GM12878 (cell line): ENCODE results near the gene CD209. TPM values are rescaled to one million over a fixed set of nuclear protein-coding genes. Genes with fewer than 3 reads are reported as not detected.

Source experiments
- ATAC-seq: fragments of 200-7000 bp; cut with Tn5 transposase; 3 replicates; pipeline ENCODE4 v1.9.1; 2020; ENCODE audit warnings: mild to moderate bottlenecking, moderate library complexity
- BruUV-seq: library from RNA; stranded (reverse); fragments of 400-500 nt; replicated peaks from 2 replicates; lab custom pipeline; 2021; lab: Mats Ljungman, UMichigan
- CTCF ChIA-PET: fragments of 300-600 bp; sonication (Branson Sonifier 250); formaldehyde crosslinking; extraction: SDS; loops from one replicate; lab custom pipeline; 2021; ENCODE audit warnings: inconsistent platforms; lab: Yijun Ruan, JAX
- POLR2A ChIA-PET: fragments of 350-600 bp; formaldehyde crosslinking; extraction: SDS; loops from one replicate; lab custom pipeline; 2021; ENCODE audit warnings: inconsistent platforms; lab: Charles Lee
- RAD21 ChIA-PET: fragments of 300-600 bp; sonication (Branson Sonifier 250); formaldehyde crosslinking; loops from one replicate; lab custom pipeline; 2023; ENCODE audit warnings: antibody characterized with exemption; ENCODE audit not compliant: unreplicated experiment; lab: Charles Lee
- SMC1A ChIA-PET: fragments of 300-600 bp; sonication (Branson Sonifier 250); formaldehyde crosslinking; loops from one replicate; lab custom pipeline; 2023; ENCODE audit not compliant: unreplicated experiment, uncharacterized antibody; lab: Charles Lee
- DNase-seq: peaks from one replicate; pipeline ENCODE4 v3.0.0-alpha.2; 2011; ENCODE audit warnings: low read depth, low spot score
- FAIRE-seq: peaks from 3 replicates; lab custom pipeline; 2011; peaks lifted over from hg19 to GRCh38; lab: Jason Lieb, UNC
- H2AFZ ChIP-seq: 2 replicates; pipeline ENCODE4 v1.6.0; 2011; ENCODE audit warnings: low read depth, low read length, control low read depth; ENCODE audit not compliant: control insufficient read depth
- H3K27ac ChIP-seq: 2 replicates; pipeline ENCODE4 v1.5.1; 2011; ENCODE audit warnings: control low read depth; ENCODE audit not compliant: control insufficient read depth, insufficient read depth
- H3K27me3 ChIP-seq, 2 experiments: replicated peaks in 1 of 2; 2 replicates each; pipeline versions ENCODE4 v1.6.0 to v1.6.1; 2011; ENCODE audit warnings: low read length in 1 of 2; ENCODE audit not compliant: control insufficient read depth in 2 of 2, insufficient read depth in 2 of 2
- H3K36me3 ChIP-seq, 2 experiments: 2 replicates each; pipeline ENCODE4 v1.5.1; 2011; ENCODE audit warnings: low read length in 1 of 2; ENCODE audit not compliant: control insufficient read depth in 2 of 2, insufficient read depth in 2 of 2
- H3K4me1 ChIP-seq: 2 replicates; pipeline ENCODE4 v1.6.1; 2011; ENCODE audit warnings: mild to moderate bottlenecking, low read length, moderate library complexity, mixed read lengths; ENCODE audit not compliant: control insufficient read depth, insufficient read depth
- H3K4me2 ChIP-seq: 2 replicates; pipeline ENCODE4 v1.6.0; 2011; ENCODE audit warnings: control low read depth; ENCODE audit not compliant: control insufficient read depth, insufficient read depth
- H3K4me3 ChIP-seq: fragments of 200-600 bp; sonication (generic); 2 replicates; pipeline ENCODE4 v1.5.1; 2016
- H3K79me2 ChIP-seq: 2 replicates; pipeline ENCODE4 v1.6.0; 2011; ENCODE audit warnings: low read length; ENCODE audit not compliant: control insufficient read depth, insufficient read depth
- H3K9ac ChIP-seq: 2 replicates; pipeline ENCODE4 v1.8.0; 2011; ENCODE audit warnings: low read length, control low read depth, mixed read lengths; ENCODE audit not compliant: control insufficient read depth, insufficient read depth
- H3K9me3 ChIP-seq: replicated peaks from 3 replicates; pipeline ENCODE4 v1.5.1; 2011; ENCODE audit warnings: mild to moderate bottlenecking, low read length; ENCODE audit not compliant: control insufficient read depth, insufficient read depth
- H4K20me1 ChIP-seq: 2 replicates; pipeline ENCODE4 v1.6.0; 2011; ENCODE audit not compliant: control insufficient read depth, insufficient read depth
- POLR2A ChIP-seq: IDR thresholded peaks from 2 replicates; pipeline ENCODE4 v1.6.1; 2011; ENCODE audit warnings: low read depth, mild to moderate bottlenecking, low read length
- RELA ChIP-seq: fragments of 450-650 bp; IDR thresholded peaks from 2 replicates; pipeline ENCODE4 v1.8.0; 2014; ENCODE audit warnings: borderline replicate concordance; ENCODE audit not compliant: partially characterized antibody
- RUNX3 ChIP-seq: IDR thresholded peaks from 2 replicates; pipeline ENCODE4 v1.6.1; 2012; ENCODE audit warnings: low read length, inconsistent platforms
- SMARCA5 ChIP-seq: fragments of 450-650 bp; IDR thresholded peaks from 2 replicates; pipeline ENCODE4 v1.6.1; 2017; ENCODE audit warnings: mild to moderate bottlenecking
- WGBS: methylation state at CpG from one replicate; pipeline ENCODE4 v1.1.6; 2016; ENCODE audit warnings: low lambda C conversion rate; ENCODE audit not compliant: insufficient replicate concordance, insufficient coverage; ENCODE audit errors: missing lambda C conversion rate; 5-methylcytosine and 5-hydroxymethylcytosine counted together
- in situ Hi-C: fragments of 300-500 bp; cut with MboI; formaldehyde crosslinking; loops from 9 replicates; pipeline ENCODE4 v1.14.3; 2018; ENCODE audit warnings: mixed read lengths
- intact Hi-C: fragments of 100-400 bp; cut with micrococcal nuclease; formaldehyde crosslinking; loops from one replicate; pipeline ENCODE4 v1.14.2; 2022; ENCODE audit not compliant: unreplicated experiment
- polyA plus RNA-seq, 11 experiments: library from polyadenylated mRNA; depleted of rRNA in 4 of 11; unstranded in 6 of 11; stranded (reverse) in 5 of 11; fragments of >200 nt; fragmentation: Nextera tagmentation in 4 of 11; fragmentation: Illumina TruSeq in 1 of 11; extraction: Ambion mirVana in 4 of 11; extraction: Trizol in 1 of 11; gene quantifications; 1 replicate in 1 of 11; 2 replicates in 10 of 11; pipeline versions ENCODE4 v1.2.1 to v1.2.3, GENCODE V29; 2011 to 2016; ENCODE audit warnings: inconsistent platforms in 2 of 11, missing spikeins in 2 of 11, low read depth in 1 of 11
- total RNA-seq, 4 experiments: library from RNA; depleted of rRNA in 3 of 4; stranded (reverse); fragments of >200 nt in 3 of 4; fragmentation: Illumina TruSeq in 1 of 4; extraction: Trizol in 1 of 4; gene quantifications; 2 replicates each; pipeline versions ENCODE4 v1.2.1 to v1.2.3, GENCODE V29; 2013 to 2021
- TF ChIP-seq, protein P1 (sequence below): fragments of 450-650 bp; IDR thresholded peaks from 2 replicates; pipeline ENCODE4 v1.6.1; 2016; ENCODE audit warnings: mild to moderate bottlenecking

CD209 gene
- total and polyA plus RNA-seq, 10 of the 15 experiments (the other 5 are each of a cell fraction or from before 2014, with no cell fraction given): 0.04 to 0.21 (median 0.10) TPM; not detected in 3

DNA sequence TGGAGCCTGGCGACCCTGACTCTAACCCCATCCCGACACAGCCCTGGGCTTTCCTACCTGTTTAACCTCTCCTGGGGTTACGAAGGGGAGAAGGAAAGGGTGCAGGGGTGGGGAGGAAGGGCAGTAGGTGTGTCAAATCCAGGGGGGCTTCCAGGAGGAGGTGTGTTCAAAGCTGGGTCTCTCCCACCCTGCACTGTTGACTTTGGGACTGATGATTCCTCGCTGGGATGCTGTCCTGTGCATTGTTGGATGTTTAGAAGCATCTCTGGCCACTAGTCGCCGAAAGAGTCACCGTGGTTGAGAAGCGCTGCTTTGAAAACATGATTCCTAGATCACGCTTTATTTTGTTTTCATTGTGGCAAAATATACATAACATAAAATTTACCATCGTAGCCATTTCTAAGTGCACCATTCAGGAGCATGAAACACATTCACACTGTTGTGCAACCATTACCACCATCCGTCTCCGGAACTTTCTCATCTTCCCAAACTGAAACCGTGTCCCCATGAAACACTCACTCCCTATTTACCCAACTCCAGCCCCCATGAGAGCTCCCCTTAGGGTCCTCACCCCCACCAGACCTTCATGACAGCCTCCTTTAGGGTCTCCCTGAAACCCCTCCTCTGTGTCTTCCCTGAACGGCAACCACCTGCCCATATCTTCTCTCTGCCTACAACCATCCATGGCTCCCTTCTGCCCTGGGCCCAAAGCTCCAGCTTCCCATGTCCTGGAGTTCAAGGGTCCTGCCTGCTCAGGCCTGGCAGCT is 41.0 kb downstream of the CD209 start:
- ATAC-seq (no peak), FAIRE-seq (no peak), DNase-seq (no peak)
- peak overlapping the region; percentile 97 for H3K4me2 ChIP-seq
- ChIA-PET POLR2A (interaction anchor here (0.5 to 1.2 kb wide), 4 partner anchors 8 to 71 kb away, joined by 3 to 5 read pairs (median 4); no protein-coding TSS in a partner anchor), SMC1A (interaction anchor here (0.8 to 1.2 kb wide), 4 partner anchors 9 to 94 kb away, joined by 3 read pairs; no protein-coding TSS in a partner anchor), RAD21 (interaction anchor here (1.0 to 2.4 kb wide), 8 partner anchors 8 to 67 kb away, joined by 3 to 9 read pairs (median 6); partner anchors contain the start of gene TRAPPC5), CTCF (interaction anchor here (1.1 to 1.3 kb wide), 2 partner anchors 9 to 26 kb away, joined by 3 to 10 read pairs; partner anchors contain the start of gene TRAPPC5)
- peaks cover 77% of the 10 kb centered on the region for H3K4me1 ChIP-seq
- no peaks in the 10 kb centered on the region for H4K20me1 ChIP-seq
- peak overlapping the region; percentile 56 for H2AFZ ChIP-seq
- intact Hi-C loops (loop anchor here (10.0 kb wide), 1 partner anchor 488 kb away; no protein-coding TSS in a partner anchor), in situ Hi-C loops (loop anchor here (10.0 kb wide), 2 partner anchors 522 to 1182 kb away; no protein-coding TSS in a partner anchor)
- no TSS peak for BruUV-seq
- H3K4me3 ChIP-seq: peak overlapping the region; percentile 53; the same call in 1 of the 2 replicates
- WGBS: 57% methylated on average over 14 of the region's 14 CpGs
- peaks cover 7% of the 10 kb centered on the region for H3K79me2 ChIP-seq
- peak overlapping the region; percentile 99 for H3K27ac ChIP-seq
- H3K36me3 ChIP-seq: no peaks in the 10 kb centered on the region
- H3K9me3 ChIP-seq: no peaks in the 10 kb centered on the region; the same call in 2 of the 3 replicates
- no peaks in the 10 kb centered on the region for H3K27me3 ChIP-seq
- TF ChIP-seq POLR2A (0 out of 2 replicates have a peak, but pooled peaks have one; percentile 23), SMARCA5 (0 out of 2 replicates have a peak, but pooled peaks have one; percentile 22), RUNX3 (0 out of 2 replicates have a peak, but pooled peaks have one; percentile 5), RELA (no peak)
- TF ChIP-seq, protein P1, sequence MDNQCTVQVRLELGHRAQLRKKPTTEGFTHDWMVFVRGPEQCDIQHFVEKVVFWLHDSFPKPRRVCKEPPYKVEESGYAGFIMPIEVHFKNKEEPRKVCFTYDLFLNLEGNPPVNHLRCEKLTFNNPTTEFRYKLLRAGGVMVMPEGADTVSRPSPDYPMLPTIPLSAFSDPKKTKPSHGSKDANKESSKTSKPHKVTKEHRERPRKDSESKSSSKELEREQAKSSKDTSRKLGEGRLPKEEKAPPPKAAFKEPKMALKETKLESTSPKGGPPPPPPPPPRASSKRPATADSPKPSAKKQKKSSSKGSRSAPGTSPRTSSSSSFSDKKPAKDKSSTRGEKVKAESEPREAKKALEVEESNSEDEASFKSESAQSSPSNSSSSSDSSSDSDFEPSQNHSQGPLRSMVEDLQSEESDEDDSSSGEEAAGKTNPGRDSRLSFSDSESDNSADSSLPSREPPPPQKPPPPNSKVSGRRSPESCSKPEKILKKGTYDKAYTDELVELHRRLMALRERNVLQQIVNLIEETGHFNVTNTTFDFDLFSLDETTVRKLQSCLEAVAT: peak; percentile 41; the same call in 1 of the 2 replicates
- TF ChIP-seq, all 136 proteins: peak for 4
- H3K9ac ChIP-seq: peak overlapping the region; percentile 82
